NCI-H1417 (cell line): ENCODE measurements around the gene ERFL.
A peak's percentile ranks its signal among the peaks of the same experiment; 100 is the strongest.

Source experiments
- DNase-seq, 3 experiments: peaks; one replicate each; lab custom pipeline; 2025; lab: John Stamatoyannopoulos, UW

The ERFL gene

DNA sequence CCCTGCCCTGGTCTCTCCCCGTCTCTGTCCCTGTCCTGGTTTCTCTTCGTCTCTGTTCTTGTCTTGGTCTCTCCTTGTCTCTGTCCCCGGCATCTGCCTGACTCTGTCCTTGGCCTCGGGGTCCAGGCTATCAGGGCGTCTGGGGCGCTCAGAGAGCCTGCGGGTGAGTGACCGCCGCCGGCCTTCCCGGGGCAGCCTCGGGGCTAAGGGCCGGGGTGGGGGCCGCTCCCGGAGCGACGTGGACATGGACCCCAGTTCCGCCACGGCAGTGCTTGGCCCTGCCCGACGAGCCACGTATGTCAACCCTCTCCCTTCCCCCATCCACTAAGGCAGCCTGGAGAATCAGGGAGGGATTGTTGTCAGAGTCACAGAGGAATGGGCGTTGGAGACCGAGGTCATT lies 30.4 kb downstream of the ERFL start:
- no peak for DNase-seq

DNA sequence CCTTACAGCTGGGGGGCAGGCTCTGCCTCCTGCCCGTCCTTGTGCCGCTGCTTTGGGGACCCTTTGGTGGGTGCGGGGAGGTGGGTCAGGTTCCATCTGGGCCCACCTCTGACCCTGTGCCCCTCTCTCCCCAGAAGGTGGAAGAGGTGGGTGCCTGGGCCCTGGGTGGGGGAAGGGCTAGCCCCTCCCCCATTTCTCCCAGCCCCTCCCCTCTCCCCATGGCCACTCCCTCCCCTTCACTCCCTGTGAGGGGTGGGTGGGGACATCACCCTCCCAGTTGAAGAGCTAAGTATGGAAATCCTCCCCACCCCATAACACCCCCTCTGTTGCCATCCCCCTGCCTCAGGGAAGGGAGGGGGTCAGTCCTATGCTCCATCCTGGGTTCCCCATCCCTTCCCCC lies 31.1 kb downstream of the ERFL start:
- no peak for DNase-seq

DNA sequence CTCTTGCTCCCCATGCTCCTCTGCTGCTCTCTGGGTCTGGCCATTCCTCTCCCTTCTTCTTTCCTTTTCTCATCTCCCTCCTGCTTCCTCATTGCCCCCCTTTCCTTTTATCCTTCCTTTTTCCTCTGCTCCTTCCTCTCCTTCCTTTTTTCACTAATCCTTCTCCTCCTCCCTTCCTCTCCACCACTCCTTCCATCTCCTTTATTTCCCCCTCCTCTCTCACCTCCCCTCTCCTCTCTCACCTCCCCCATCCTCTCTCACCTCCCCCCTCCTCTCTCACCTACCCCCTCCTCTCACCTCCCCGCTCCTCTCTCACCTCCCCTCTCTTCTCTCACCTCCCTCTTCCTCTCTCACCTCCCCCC lies 31.7 kb downstream of the ERFL start:
- DNase-seq, result no peak

DNA sequence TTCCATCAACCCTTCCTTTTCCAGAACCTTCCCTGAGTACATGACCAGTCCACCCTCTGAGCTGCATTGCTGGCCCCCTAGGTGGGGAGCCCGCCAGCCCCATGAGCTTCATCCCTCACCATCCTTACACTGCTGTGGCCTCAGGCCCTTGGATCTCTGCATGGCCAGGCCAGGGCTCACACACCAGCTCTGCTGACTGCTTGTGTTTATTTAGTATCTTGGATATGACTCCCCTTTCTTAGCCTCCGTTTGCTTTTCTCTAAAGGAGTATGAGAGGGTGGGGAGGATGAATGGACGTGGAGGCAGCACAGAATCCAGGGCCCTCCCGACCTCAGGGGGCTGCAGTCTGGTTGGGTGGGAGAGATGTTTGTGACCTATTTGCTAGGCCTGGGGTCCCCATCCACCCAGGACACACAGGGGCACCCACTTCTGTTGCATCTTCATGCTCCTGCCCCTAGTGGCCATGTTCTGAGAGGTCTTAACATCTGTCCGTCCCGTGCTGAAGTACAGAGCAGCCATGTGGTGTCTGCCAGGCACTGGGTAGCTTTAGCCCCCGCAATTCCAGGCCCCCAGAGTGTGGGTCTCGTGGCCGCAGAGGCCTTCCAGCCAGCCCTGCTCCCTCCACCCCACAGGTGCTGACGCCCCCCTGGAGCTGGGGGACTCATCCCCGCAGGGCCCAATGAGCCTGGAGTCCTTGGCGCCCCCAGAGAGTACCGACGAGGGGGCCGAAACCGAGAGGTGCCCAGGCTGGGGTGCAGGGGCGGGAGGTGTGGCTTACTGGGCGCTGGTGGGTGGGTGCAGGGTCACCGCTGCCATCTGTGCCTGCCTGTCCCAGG lies 32.3 kb downstream of the ERFL start:
- DNase-seq, result no peak

DNA sequence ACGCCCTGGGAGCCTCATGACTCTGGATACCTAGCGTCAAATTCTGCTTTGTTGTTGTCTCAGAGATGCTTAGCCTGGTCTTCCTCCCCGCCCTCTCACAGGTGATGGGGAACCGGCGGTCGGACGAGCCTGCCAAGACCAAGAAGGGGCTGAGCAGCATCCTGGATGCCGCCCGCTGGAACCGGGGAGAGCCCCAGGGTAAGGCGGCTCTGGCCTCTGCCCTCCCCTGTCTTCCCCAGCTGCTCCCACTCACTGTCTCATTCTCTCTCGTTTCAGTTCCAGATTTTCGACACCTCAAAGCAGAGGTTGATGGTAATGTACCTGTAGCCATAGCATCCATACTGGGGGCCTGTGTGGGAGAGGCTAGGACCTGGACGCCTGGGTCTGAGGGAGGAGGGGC lies 33.9 kb downstream of the ERFL start:
- no peak for DNase-seq

DNA sequence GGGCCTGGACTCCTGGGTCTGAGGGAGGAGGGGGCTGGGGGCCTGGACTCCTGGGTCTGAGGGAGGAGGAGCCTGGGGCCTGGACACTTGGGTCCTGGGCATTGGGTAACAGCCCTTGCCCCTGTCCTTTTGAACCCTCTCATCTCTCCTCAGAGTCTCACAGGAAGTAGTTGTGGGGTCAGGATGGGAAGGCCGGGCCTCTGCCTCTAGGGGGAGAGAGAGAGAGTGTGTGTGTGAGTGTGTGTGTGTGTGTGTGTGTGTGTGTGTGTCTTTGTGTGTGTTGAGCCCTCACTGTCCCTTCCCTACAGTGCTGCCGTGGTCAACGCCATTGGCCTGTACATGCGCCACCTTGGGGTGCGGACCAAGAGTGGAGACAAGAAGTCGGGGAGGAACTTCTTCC lies 34.4 kb downstream of the ERFL start:
- no peak for DNase-seq

DNA sequence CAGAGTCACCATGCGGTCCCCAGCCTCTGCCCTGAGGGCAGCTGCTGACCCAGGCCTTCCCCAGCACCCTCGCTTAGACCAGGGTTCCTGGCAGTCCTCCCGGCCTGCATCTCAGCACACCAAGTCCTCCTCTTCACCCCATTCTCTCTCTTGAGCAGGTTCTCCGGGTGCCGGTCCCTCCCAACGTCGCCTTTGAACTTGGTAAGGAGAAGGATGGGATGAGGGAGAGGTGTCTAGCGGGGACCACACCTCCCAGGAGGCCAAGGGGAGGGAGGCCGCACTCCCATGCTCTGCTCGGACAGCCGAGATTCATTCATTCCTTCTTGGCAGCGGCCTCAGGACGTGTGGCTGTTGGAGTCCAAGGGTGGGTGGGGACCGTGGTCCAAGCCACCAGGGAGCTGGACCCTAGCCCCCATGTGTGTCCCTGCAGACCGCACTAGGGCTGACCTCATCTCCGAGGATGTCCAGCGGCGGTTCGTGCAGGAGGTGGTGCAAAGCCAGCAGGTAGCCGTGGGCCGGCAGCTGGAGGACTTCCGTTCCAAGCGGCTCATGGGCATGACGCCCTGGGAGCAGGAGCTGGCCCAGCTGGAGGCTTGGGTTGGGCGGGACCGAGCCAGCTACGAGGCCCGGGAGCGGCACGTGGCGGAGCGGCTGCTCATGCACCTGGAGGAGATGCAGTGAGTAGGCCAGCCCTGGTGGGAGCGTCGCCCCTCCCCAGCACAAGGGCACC lies 35.9 kb downstream of the ERFL start:
- DNase-seq, result no peak

DNA sequence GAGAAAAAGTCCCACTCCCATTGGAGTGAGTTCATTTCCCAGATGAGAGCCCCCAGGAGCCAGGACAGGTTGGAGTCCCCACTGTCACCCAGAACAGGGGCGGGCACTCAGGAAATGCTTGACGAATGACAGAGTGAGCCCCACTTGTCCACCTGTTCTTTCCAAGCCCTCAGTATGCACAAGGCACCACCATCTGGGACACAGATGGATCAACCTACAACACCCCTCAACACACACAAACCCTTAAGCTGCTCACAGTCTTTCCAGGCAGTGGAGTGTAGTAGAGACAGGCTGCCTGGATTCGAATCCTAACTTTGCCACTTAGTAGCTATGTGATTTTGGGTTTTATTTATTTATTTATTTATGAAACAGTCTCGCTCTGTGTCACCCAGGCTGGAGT lies 37.3 kb downstream of the ERFL start:
- DNase-seq, result no peak

DNA sequence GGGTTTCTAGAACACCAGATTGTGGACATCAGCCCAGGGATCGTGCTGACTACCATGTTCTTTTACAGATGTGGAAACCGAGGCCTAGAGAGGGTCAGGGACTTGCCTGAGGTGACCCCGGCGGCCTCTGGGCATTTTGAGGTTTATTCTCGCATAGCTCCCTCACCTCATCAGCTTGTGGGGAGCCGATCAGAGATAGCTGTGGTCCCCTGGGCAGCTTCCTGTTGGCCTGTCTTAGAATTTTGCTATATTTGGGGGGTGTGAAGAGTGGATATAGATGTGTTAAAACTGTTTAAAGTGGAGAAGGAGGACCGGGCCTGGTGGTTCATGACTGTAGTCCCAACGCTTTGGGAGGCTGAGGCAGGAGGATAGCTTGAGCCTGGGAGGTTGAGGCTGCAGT lies 38.4 kb downstream of the ERFL start:
- DNase-seq, result no peak

DNA sequence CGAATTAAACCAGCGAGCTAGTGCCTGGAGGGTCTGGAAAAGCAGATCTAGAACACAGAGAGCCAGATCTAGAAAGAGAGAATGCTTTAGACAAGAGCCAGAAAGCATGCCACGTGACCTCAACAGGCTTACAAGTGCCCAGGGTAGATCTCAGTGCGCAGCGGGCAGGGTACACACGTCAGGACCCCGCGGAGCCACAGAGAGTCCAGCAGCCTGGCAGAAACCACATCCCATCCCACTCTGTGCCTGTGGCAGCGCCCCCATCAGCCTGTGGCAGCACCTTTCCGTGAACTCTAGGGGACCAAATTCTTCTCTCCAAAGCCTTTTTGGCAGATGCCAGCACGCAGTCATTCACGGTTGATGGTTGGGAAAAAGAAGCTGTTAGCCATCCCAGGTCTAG lies 39.3 kb downstream of the ERFL start:
- no peak for DNase-seq

DNA sequence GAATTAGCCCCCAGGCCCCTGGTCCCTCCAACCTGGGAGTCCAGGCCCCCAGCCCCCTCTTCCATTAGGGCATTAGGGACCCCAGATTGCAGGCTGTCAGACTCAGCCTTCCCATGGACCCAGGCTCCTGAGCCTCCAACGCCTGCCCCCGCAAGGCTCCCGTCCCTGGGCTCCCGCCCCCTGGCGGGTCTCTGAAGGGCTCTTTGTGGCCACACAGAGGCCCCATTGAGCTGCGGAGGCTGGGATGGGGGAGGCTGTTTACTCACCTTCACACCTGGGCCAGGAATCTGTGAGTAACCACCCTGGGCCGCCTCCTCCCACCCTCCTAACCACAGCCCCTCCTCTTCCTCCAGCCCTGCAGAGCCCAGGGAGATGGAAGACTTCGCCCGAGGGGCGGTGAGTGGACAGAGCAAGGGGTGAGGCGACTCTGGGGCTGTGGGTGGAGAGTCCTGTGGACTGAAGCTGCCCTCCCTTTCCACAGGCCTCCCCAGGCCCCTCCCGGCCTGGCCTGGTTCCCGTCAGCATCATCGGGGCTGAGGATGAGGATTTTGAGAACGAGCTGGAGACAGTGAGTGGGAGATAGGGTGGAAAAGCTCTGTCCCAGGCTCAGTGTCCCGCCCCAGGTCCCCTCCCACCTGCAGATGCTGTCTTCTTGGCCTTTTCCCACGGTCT lies 40.4 kb downstream of the ERFL start:
- DNase-seq, result peak in 2 of 3 experiments; percentile 6 to 90

DNA sequence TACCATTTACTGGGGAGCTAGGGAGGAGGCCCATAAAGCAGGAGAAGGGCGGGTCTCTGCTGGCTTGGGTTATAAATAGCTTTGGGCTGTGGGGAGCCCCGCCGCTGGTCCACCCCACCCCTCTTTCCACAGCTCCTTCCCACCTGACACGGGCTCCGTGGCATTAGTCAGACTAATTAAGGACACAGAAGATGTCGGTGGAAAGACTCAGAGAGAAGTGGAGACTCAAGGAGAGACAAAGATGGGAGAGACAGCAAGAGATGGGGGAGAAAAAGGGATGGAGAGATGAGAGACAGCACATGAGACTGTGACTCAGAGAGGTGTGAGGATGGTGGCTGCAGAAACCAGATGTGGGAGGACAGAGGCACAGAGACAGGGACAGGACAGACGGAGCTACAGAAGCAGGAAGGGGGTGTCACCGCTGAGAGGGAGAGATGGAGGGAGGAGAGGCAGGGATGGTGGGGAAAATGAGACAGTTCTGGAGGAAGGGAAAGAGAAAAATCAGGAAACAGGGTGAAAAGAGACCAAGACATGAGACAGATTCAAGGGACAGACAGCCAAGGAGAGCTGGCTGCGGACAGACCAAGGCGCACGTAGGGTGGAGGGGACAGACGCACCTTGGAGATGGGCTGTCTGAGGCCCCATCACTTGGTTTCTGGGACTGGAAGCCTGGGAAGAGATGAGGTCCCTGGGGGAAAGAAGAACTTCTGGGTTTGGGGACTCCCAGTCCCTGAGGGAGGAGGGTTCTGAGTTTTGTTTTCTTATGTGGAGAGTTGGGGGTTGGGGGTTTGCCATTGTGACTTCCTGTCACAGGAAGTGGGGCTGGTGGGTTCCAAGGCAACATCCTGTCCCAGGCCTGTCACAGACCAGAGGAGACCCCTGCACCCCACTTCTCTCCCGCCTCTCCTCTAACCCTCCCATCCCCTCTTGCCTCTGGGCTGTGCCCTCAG lies 41.2 kb downstream of the ERFL start:
- DNase-seq, result no peak

DNA sequence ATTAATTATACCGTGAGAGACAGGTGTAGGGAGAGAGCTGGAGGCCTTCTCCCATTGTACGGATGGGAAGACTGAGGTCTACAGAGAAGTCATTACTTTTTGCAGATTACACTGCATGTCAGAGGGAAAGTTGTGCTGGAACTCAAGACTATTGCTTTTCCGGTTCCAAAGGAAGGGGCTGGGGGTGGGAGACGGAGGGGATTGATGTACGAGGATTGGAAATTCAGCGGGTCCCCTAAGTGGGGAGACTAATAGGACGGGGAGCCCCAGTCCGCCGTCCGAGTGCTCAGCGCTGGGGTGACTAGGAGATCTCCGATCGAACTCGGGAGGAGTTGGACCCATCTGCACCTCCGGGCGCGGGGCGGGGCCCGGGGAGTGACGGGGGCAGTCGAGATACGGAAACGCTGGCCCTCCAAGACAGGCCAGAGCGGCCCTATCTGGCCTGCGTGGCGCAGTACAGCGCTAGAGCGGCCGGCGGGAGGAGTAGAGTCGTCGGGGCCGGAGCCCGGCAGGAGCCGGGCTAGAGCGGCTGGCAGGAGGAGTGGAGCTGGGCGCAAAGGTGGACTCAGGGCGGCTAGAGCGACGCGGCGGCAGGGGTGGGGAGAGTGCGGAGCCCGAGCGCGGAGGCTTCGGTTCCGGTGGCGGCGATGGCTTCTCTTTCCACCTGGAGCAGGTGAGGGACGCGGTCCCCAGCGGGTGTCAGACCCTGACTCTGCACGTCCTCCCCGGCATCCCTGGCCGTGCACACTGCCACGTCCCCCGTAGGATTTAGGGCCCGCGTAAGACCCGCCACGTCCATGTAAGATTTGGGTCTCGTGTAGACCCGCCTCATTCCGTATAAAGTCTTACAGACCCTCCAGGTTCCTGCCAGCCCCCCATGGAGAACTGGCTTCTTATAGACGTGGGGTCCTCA lies 44.2 kb downstream of the ERFL start:
- DNase-seq, result peak; percentile 92 to 99 (median 94)

DNA sequence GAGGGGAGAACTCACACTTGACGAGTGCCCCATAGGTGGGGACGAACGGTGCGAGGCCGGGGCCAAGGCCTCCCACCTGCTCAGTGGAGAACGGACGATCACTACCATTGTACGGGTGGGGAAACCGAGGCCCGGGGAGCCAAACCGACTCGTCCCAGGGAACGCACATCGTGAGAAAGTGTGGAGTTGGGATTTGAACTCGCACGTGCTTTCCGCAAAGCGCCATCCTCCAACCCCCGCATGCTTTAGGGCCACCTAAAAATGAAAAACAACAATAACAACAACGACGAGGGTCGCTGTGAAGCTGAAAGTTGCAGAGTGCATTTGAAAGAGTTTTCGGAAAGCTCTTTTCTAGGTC lies 44.8 kb downstream of the ERFL start:
- DNase-seq, result peak in 1 of 3 experiments; percentile 48

DNA sequence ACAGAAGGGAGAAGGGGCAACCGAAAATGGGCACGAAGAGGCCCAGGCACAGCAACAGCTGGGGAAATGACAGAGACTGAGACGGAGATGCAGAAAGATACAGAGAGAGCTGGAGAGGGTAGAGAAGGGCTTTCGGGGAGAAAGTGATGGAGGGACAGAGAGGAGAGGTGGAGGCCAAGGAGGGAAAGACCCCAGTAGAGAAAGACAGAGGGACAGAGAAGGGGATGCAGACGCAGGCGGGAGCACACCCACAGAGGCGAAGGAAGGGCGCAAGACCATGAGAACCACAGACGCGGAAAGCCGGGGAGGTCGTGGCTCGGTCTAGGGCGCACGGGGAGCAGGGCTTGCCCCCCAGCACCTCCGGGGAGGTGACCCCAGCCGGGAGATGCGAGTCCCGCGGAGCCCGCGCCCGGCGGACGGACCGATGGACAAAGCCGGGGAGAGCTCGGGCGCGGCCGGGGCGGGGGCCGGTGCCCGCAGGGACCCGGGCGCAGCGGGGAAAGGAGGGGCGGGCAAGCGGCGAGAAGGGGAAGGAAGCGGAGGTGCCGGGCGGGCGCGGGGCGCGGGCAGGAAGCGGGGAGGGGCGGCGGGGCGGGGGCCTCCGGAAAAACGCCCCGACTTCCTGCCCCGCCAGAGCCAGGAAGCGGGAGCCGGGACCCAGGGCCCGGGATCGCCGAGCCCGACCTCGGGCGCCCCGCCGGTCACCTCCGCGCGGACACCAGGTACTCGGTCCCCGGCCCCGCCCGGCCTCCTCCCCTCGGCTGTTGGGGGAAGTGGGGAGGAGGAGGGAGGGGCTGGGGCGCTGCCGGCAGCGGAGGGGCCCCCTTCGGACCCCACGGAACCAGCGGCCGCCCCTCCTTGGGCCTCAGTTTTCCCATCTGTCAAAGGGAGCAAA lies 45.4 kb downstream of the ERFL start, which contains the start of gene ARHGEF1:
ARHGEF1 (plus strand) TSS at position 617 of the 895 bp plus-strand sequence. CDS start 4,899 bp downstream, outside the sequence.
- peak in 2 of 3 experiments; percentile 50 to 58 for DNase-seq

DNA sequence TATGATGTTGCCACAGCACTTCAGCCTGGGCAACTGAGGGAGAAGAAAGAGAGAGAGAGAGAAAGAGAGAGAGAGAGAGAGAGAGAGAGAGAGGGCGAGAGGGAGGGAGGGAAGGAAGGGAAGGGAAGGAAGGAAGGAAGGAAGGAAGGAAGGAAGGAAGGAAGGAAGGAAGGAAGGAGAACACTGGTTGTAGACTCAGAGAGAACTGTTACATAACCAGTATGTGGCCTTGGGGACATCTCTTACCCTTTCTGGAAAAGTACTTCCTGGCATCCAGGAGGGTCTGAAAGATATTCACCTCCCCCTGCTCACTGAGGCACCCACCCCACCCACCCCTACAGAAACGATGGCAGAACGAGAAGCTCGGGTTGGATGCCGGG lies 47.9 kb downstream of the ERFL start:
- no peak for DNase-seq

DNA sequence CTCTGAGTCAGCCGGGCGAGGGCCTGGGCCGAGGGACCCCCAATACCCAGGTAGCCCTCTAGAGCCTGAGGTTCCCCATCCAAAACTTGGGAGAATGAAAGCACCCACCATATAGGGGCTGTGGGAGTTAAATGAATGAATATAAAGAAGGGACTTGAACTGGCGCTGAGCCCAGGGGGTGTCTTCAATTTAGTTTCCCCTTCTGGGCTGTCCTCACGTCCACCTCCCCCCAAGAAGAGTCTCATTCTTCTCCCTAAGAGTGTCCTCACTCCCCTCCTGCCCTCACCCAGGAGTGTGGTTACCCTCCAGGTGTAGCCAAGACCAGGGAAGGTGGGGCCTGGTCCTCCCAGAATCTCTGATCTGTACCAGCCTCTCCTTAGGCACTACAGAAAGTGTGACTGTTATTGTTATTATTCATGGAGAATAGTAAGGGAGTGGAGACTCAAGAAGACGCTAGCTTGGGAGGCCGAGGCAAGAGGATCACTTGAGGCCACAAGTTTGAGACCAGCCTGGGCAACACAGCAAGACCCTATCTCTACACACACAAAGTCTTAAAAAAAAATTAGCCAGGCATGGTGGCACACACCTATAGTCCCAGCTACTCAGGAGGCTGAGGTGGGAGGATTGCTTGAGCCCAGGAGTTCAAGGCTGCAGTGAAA lies 48.5 kb downstream of the ERFL start:
- DNase-seq, result no peak

DNA sequence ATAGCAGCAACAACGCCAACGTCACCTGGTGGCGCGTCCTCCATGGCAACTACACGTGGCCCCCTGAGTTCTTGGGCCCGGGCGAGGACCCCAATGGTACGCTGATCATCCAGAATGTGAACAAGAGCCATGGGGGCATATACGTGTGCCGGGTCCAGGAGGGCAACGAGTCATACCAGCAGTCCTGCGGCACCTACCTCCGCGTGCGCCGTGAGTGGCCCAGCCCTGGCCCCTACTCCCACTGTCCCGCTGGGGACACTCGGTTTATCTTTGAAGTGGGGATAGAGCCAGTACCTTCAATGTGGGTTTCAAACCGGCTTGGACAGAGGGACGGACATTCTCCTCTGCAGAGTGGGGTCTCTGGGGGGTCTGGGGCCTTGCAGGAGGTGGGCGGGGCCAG lies 49.2 kb downstream of the ERFL start:
- DNase-seq, result no peak
